ENCODE measurements around the gene ATP8A2.

The ATP8A2 gene

DNA sequence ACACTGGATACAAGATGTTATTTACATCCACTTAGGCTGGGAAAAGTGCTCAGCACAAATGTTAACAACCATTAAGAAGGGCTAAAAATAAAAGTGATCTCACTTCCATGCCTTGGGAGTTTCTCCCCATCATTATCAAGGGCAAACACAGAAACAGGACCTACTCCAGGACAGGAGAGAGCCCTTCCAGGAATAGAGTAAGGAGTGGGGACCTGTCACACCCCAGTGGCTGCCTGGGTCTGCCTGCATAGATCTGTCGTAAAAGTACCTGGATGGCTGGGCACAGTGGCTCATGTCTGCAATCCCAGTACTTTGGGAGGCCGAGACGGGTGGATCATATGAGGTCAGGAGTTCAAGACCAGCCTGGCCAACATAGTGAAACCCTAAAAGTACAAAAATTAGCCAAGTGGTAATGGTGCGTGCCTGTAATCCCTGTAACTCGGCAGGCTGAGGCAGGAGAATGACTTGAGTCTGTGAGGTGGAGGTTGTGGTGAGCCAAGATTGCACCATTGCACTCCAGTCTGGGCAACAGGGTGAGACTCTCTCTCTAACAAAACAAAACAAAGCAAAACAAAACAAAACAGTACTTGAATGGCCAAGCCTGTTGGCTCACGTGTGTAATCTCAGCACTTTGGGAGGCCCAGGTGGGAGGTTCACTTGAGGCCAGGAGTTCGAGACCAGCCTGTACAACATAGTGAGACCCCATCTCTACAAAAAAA, 5.6 kb downstream of the ATP8A2 start:
- H3K4me3 ChIP-seq (ENCODE audit: low read depth, low read length), result no peak overlapping the region
- TF ChIP-seq, protein P1, sequence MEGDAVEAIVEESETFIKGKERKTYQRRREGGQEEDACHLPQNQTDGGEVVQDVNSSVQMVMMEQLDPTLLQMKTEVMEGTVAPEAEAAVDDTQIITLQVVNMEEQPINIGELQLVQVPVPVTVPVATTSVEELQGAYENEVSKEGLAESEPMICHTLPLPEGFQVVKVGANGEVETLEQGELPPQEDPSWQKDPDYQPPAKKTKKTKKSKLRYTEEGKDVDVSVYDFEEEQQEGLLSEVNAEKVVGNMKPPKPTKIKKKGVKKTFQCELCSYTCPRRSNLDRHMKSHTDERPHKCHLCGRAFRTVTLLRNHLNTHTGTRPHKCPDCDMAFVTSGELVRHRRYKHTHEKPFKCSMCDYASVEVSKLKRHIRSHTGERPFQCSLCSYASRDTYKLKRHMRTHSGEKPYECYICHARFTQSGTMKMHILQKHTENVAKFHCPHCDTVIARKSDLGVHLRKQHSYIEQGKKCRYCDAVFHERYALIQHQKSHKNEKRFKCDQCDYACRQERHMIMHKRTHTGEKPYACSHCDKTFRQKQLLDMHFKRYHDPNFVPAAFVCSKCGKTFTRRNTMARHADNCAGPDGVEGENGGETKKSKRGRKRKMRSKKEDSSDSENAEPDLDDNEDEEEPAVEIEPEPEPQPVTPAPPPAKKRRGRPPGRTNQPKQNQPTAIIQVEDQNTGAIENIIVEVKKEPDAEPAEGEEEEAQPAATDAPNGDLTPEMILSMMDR (IDR thresholded peaks at IDR 0.05; ENCODE audit: low read depth, low read length), result no peak
- TF ChIP-seq, protein P2, sequence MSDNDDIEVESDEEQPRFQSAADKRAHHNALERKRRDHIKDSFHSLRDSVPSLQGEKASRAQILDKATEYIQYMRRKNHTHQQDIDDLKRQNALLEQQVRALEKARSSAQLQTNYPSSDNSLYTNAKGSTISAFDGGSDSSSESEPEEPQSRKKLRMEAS (IDR thresholded peaks at IDR 0.05; ENCODE audit: low read depth, low read length), result no peak
- TF ChIP-seq POLR2A (IDR thresholded peaks at IDR 0.05; ENCODE audit: extremely low read depth, insufficient read length) (no peak), MYC (IDR thresholded peaks at IDR 0.05; ENCODE audit: low read depth, low read length) (no peak)
- no peak for DNase-seq (ENCODE audit: low read depth)

DNA sequence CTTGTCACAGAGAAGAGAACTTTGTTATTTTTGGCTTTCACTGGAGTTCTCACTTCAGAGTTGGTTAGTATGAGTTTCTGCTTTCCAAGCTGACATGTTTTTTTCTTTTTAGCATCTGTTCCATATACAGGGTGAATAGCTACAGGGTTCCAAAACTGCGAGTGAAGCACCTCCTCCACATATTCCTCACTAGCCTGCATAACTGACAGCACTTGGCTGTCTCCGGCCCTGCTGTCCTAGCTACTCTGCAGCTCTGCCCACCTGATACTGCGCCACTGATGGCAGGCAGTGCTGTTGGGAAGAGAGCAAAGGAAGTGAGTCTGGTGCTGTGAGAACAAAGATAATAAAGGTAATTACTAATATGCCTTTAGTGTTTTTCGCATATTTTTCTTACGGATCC, 6.8 kb downstream of the ATP8A2 start:
- H3K4me3 ChIP-seq (ENCODE audit: low read depth, low read length), result no peak overlapping the region
- DNase-seq (ENCODE audit: low read depth), result no peak
- no peak for TF ChIP-seq MYC (IDR thresholded peaks at IDR 0.05; ENCODE audit: low read depth, low read length)
- TF ChIP-seq, protein P1 (IDR thresholded peaks at IDR 0.05; ENCODE audit: low read depth, low read length), result no peak
- no peak for TF ChIP-seq POLR2A (IDR thresholded peaks at IDR 0.05; ENCODE audit: extremely low read depth, insufficient read length)
- TF ChIP-seq, protein P2 (IDR thresholded peaks at IDR 0.05; ENCODE audit: low read depth, low read length), result no peak

DNA sequence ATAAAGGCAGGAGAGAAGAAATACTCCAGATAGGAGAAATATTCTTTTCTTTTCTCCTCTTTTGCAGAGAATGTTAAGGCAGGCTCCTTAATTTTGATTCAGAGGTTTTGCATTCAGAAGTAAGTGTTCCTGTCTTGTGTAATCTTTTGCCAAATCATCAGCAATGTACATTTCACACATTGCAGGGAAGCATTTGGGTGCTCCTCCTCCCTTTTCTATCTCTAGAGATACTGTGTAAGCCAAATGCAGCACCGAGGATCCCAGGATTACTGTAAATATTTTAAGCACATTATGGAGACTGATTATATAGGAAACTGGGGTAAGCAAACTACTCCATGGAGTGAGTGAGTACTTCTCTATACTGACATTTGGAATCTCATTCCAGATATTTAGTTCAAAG, 7.2 kb downstream of the ATP8A2 start:
- H3K4me3 ChIP-seq (ENCODE audit: low read depth, low read length), result no peak overlapping the region
- TF ChIP-seq, protein P1 (IDR thresholded peaks at IDR 0.05; ENCODE audit: low read depth, low read length), result no peak
- no peak for TF ChIP-seq POLR2A (IDR thresholded peaks at IDR 0.05; ENCODE audit: extremely low read depth, insufficient read length)
- TF ChIP-seq MYC (IDR thresholded peaks at IDR 0.05; ENCODE audit: low read depth, low read length), result no peak
- TF ChIP-seq, protein P2 (IDR thresholded peaks at IDR 0.05; ENCODE audit: low read depth, low read length), result no peak
- no peak for DNase-seq (ENCODE audit: low read depth)

DNA sequence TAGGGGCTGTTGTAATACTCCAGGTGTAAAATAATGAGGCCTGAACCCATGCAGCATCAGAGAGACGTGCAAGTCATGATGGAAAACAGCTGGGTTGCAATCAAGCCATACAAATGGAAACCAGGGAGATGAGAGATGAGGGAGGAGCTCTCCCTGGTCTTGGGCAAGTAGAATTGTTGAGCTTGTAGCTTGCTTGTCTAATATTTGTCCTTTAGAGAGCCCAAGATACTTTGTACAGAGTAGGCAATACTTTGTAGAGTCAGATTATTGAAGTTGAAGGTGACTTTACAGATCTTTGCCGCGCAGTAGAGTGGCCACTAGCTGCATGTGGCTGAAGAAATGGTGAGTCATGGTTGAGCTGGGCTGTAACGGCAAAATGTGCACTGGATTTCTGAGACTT, 8.3 kb downstream of the ATP8A2 start:
- H3K4me3 ChIP-seq (ENCODE audit: low read depth, low read length), result no peak overlapping the region
- TF ChIP-seq POLR2A (IDR thresholded peaks at IDR 0.05; ENCODE audit: extremely low read depth, insufficient read length) (no peak), MYC (IDR thresholded peaks at IDR 0.05; ENCODE audit: low read depth, low read length) (no peak)
- TF ChIP-seq, protein P2 (IDR thresholded peaks at IDR 0.05; ENCODE audit: low read depth, low read length), result no peak
- TF ChIP-seq, protein P1 (IDR thresholded peaks at IDR 0.05; ENCODE audit: low read depth, low read length), result no peak
- peak; percentile 16 for DNase-seq (ENCODE audit: low read depth)

DNA sequence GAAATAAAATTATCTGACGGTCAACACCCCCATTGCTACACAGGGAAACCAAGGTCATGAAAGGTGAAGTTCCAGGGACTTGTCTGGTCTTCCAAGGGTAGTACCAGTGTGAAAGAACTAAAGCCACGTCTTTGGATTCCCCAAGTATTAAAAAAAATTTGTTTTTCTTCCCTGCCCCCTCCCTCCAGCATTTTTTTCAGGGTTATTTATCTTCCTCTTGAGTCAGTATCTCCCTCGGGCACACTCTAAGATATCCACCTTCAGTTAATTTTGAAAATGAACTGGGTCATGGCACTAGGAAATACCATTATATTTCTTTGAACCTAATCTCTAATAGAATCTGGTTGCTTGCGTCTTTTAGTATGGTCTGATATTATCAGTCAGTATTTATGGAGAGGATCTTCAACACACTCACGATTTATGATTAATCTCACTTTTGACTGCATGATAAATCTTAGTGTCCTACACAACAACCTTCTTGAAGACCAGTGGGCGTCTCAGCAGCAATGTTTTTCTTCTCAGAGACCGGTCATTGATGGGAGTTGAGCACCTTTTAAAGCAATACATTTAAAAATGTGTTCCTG, 9.1 kb downstream of the ATP8A2 start:
- TF ChIP-seq, protein P1 (IDR thresholded peaks at IDR 0.05; ENCODE audit: low read depth, low read length), result no peak
- TF ChIP-seq MYC (IDR thresholded peaks at IDR 0.05; ENCODE audit: low read depth, low read length) (no peak), POLR2A (IDR thresholded peaks at IDR 0.05; ENCODE audit: extremely low read depth, insufficient read length) (no peak)
- TF ChIP-seq, protein P2 (IDR thresholded peaks at IDR 0.05; ENCODE audit: low read depth, low read length), result no peak
- DNase-seq (ENCODE audit: low read depth), result no peak
- no peak overlapping the region for H3K4me3 ChIP-seq (ENCODE audit: low read depth, low read length)

Measured in NB4 (cell line).